Esophagus muscularis mucosa (tissue), 4 donors: Measurements from ENCODE around the gene FPGT. TPM values are rescaled to one million over a fixed set of nuclear protein-coding genes. Genes with fewer than 3 reads are reported as not detected.

Experiments
- DNase-seq: peaks from one replicate; pipeline ENCODE4 v3.0.0-alpha.2; 2017; ENCODE audit errors: extremely low spot score
- H3K27ac ChIP-seq, 4 donors: fragments of 200-600 bp; sonication (generic); replicated peaks in 1 of 4; 1 replicate in 3 of 4; 2 replicates in 1 of 4; pipeline ENCODE4 v1.5.1; 2016 to 2019; ENCODE audit warnings: mild to moderate bottlenecking in 1 of 4
- H3K27me3 ChIP-seq, 4 donors: fragments of 200-600 bp; sonication (generic); one replicate each; pipeline versions ENCODE4 v1.5.1 to v1.6.0; 2016 to 2019
- H3K36me3 ChIP-seq, 4 donors: fragments of 200-600 bp; sonication (generic); one replicate each; pipeline ENCODE4 v1.5.1; 2016 to 2019
- H3K4me1 ChIP-seq, 4 donors: fragments of 200-600 bp; sonication (generic); one replicate each; pipeline ENCODE4 v1.5.1; 2016 to 2019
- H3K4me3 ChIP-seq, 4 donors: fragments of 200-600 bp; sonication (generic); 1 replicate in 2 of 4; 2 replicates in 2 of 4; pipeline ENCODE4 v1.5.1; 2016 to 2019; ENCODE audit warnings: mild to moderate bottlenecking in 4 of 4, moderate library complexity in 1 of 4
- H3K9me3 ChIP-seq, 4 donors: fragments of 200-600 bp; sonication (generic); 1 replicate in 3 of 4; 2 replicates in 1 of 4; pipeline ENCODE4 v1.5.1; 2016 to 2019
- CTCF ChIP-seq, 3 experiments: fragments of 200-600 bp in 2 of 3; fragments of 450-650 bp in 1 of 3; sonication (generic) in 2 of 3; IDR thresholded peaks; one replicate each; pipeline ENCODE4 v1.5.1; 2017 to 2019; ENCODE audit warnings: antibody characterized with exemption in 3 of 3, mild to moderate bottlenecking in 2 of 3, moderate library complexity in 1 of 3
- EP300 ChIP-seq: sonication (generic); formaldehyde crosslinking; IDR thresholded peaks from one replicate; pipeline ENCODE4 v1.6.1; 2017; ENCODE audit warnings: antibody characterized with exemption
- POLR2A ChIP-seq: fragments of 450-650 bp; IDR thresholded peaks from one replicate; pipeline ENCODE4 v1.6.1; 2017; ENCODE audit warnings: antibody characterized with exemption, moderate library complexity, mild to moderate bottlenecking, low read depth
- POLR2AphosphoS5 ChIP-seq, 2 donors: sonication (generic); formaldehyde crosslinking; IDR thresholded peaks; one replicate each; pipeline ENCODE4 v1.6.1; 2017; ENCODE audit warnings: antibody characterized with exemption in 2 of 2
- WGBS: methylation state at CpG from one replicate; pipeline ENCODE4 v1.1.5; 2018; 5-methylcytosine and 5-hydroxymethylcytosine counted together
- intact Hi-C: fragments of 100-400 bp; cut with DNase I; formaldehyde crosslinking; loops from one replicate; pipeline ENCODE4 v1.15.1; 2023
- total RNA-seq, 4 donors: library from RNA; depleted of rRNA; stranded (reverse); fragments of >200 nt; gene quantifications; one replicate each; pipeline versions ENCODE4 v1.1.0 to v1.2.1, GENCODE V29; 2016

The FPGT gene
- total RNA-seq, 4 donors from 2014 or later = 6.9 to 13.7 (median 8.1) TPM

GRCh38 chr1:74180490-74180889 is 17.6 kb upstream of the FPGT start:
- no peaks in the 10 kb centered on the region for H3K27me3 ChIP-seq
- no peak overlapping the region for H3K4me3 ChIP-seq
- H3K27ac ChIP-seq = no peak overlapping the region
- intact Hi-C loops = no loop called here
- DNase-seq = no peak
- no peaks in the 10 kb centered on the region for H3K9me3 ChIP-seq
- TF ChIP-seq POLR2A = no peak
- no peak for TF ChIP-seq POLR2AphosphoS5 (IDR thresholded peaks at IDR 0.05)
- no peak for TF ChIP-seq EP300
- TF ChIP-seq CTCF (IDR thresholded peaks at IDR 0.05) = no peak
- no peaks in the 10 kb centered on the region for H3K36me3 ChIP-seq
- H3K4me1 ChIP-seq = no peaks in the 10 kb centered on the region

GRCh38 chr1:74193908-74194307 is 4.1 kb upstream of the FPGT start:
- Histone ChIP-seq H3K4me1 (peaks cover 0 to 8% (median 6%) of the 10 kb centered on the region in 4 donors), H3K27me3 (no peaks in the 10 kb centered on the region), H3K27ac (no peak overlapping the region), H3K36me3 (no peaks in the 10 kb centered on the region), H3K4me3 (no peak overlapping the region), H3K9me3 (no peaks in the 10 kb centered on the region)
- intact Hi-C loops = no loop called here
- TF ChIP-seq EP300 (no peak), POLR2A (no peak), POLR2AphosphoS5 (IDR thresholded peaks at IDR 0.05) (no peak), CTCF (IDR thresholded peaks at IDR 0.05) (no peak)
- 45% methylated on average over 2 of the region's 2 CpGs for WGBS
- DNase-seq = no peak

GRCh38 chr1:74195339-74195738 is 2.7 kb upstream of the FPGT start:
- Histone ChIP-seq H3K4me3 (no peak overlapping the region), H3K36me3 (no peaks in the 10 kb centered on the region), H3K4me1 (peaks cover 0 to 21% (median 17%) of the 10 kb centered on the region in 4 donors), H3K27ac (no peak overlapping the region), H3K27me3 (no peaks in the 10 kb centered on the region), H3K9me3 (no peaks in the 10 kb centered on the region)
- DNase-seq = no peak
- TF ChIP-seq POLR2AphosphoS5 (IDR thresholded peaks at IDR 0.05) (no peak), POLR2A (no peak), EP300 (no peak), CTCF (IDR thresholded peaks at IDR 0.05) (no peak)
- intact Hi-C loops = no loop called here

GRCh38 chr1:74197255-74197654 is 787 bp upstream of the FPGT start:
- H3K27me3 ChIP-seq = no peaks in the 10 kb centered on the region
- H3K27ac ChIP-seq = peak overlapping the region; percentile 77 to 86 (median 82)
- no peak for DNase-seq
- intact Hi-C loops = no loop called here
- H3K4me3 ChIP-seq = peak overlapping the region; percentile 63 to 72 (median 64)
- peaks cover 0 to 10% (median 7%) of the 10 kb centered on the region in 4 donors for H3K36me3 ChIP-seq
- 80% methylated on average over 5 of the region's 5 CpGs for WGBS
- H3K4me1 ChIP-seq = peaks cover 0 to 21% (median 17%) of the 10 kb centered on the region in 4 donors
- TF ChIP-seq POLR2A = no peak
- TF ChIP-seq CTCF (IDR thresholded peaks at IDR 0.05) = no peak
- TF ChIP-seq POLR2AphosphoS5 (IDR thresholded peaks at IDR 0.05) = no peak
- TF ChIP-seq EP300 = no peak
- no peaks in the 10 kb centered on the region for H3K9me3 ChIP-seq

GRCh38 chr1:74199504-74199903 is 1.5 kb downstream of the FPGT start:
- peak overlapping the region in 1 of 4 donors; percentile 65 for H3K4me3 ChIP-seq
- H3K4me1 ChIP-seq = peaks cover 0 to 21% (median 17%) of the 10 kb centered on the region in 4 donors
- H3K9me3 ChIP-seq = no peaks in the 10 kb centered on the region
- H3K27me3 ChIP-seq = no peaks in the 10 kb centered on the region
- peaks cover 0 to 29% (median 13%) of the 10 kb centered on the region in 4 donors for H3K36me3 ChIP-seq
- H3K27ac ChIP-seq = no peak overlapping the region
- DNase-seq = no peak
- TF ChIP-seq CTCF (IDR thresholded peaks at IDR 0.05) = no peak
- no peak for TF ChIP-seq EP300
- intact Hi-C loops = no loop called here
- 71% methylated on average over 5 of the region's 5 CpGs for WGBS
